B cell (primary cell): ENCODE measurements around the gene ZBTB21.

Source experiments
- CTCF ChIP-seq: fragments of 200-600 bp; IDR thresholded peaks from one replicate; pipeline ENCODE4 v1.8.0; 2022; ENCODE audit warnings: antibody characterized with exemption, mild to moderate bottlenecking
- EZH2 ChIP-seq: IDR thresholded peaks from 2 replicates; pipeline ENCODE4 v1.6.1; 2012; ENCODE audit warnings: borderline replicate concordance, low read depth, mild to moderate bottlenecking, moderate library complexity, low read length; ENCODE audit not compliant: insufficient read depth, poor library complexity, severe bottlenecking

GRCh38 chr21:42058631-42059111, 48.5 kb upstream of the ZBTB21 start:
- TF ChIP-seq CTCF = no peak
- no peak for TF ChIP-seq EZH2
